Heart right ventricle (tissue), 16 donors: Measurements from ENCODE around the gene DHRS1. TPM values are rescaled to one million over a fixed set of nuclear protein-coding genes. Genes with fewer than 3 reads are reported as not detected.

Source experiments
- ATAC-seq, 8 donors: fragments of 200-7000 bp; cut with Tn5 transposase; one replicate each; pipeline ENCODE4 v1.9.1; 2020; ENCODE audit warnings: mild to moderate bottlenecking in 8 of 8, moderate library complexity in 8 of 8, moderate number of reproducible peaks in 1 of 8
- DNase-seq, 2 donors: peaks; one replicate each; pipeline ENCODE4 v3.0.0-alpha.2; 2020
- H3K27ac ChIP-seq, 10 donors: fragments of 200-600 bp; sonication (generic) in 2 of 10; one replicate each; pipeline versions ENCODE4 v1.5.0 to v1.8.0; 2020 to 2022; ENCODE audit warnings: mild to moderate bottlenecking in 3 of 10
- H3K27me3 ChIP-seq, 7 donors: fragments of 200-600 bp; one replicate each; pipeline ENCODE4 v1.8.0; 2021 to 2022; ENCODE audit warnings: mild to moderate bottlenecking in 2 of 7
- H3K36me3 ChIP-seq, 9 donors: fragments of 200-600 bp; sonication (generic) in 1 of 9; one replicate each; pipeline versions ENCODE4 v1.5.0 to v1.8.0; 2020 to 2022; ENCODE audit warnings: mild to moderate bottlenecking in 2 of 9
- H3K4me1 ChIP-seq, 9 donors: fragments of 200-600 bp; sonication (generic) in 1 of 9; one replicate each; pipeline versions ENCODE4 v1.5.0 to v1.8.0; 2020 to 2022; ENCODE audit warnings: mild to moderate bottlenecking in 4 of 9
- H3K4me3 ChIP-seq, 10 donors: fragments of 200-600 bp; sonication (generic) in 2 of 10; one replicate each; pipeline versions ENCODE4 v1.5.0 to v1.8.0; 2020 to 2022; ENCODE audit warnings: mild to moderate bottlenecking in 7 of 10, moderate library complexity in 2 of 10
- H3K9me3 ChIP-seq, 11 donors: fragments of 200-600 bp in 10 of 11; sonication (generic) in 2 of 11; one replicate each; pipeline versions ENCODE4 v1.5.0 to v1.8.0; 2013 to 2022; ENCODE audit warnings: mild to moderate bottlenecking in 2 of 11, control low read depth in 1 of 11, moderate library complexity in 1 of 11
- WGBS, 2 donors: extraction: QIAGEN DNeasy Blood & Tissue Kit; methylation state at CpG; one replicate each; pipeline ENCODE4 v1.1.7; 2013; ENCODE audit warnings: inconsistent platforms in 1 of 2; 5-methylcytosine and 5-hydroxymethylcytosine counted together
- intact Hi-C, 10 donors: fragments of 100-400 bp; cut with DNase I; formaldehyde crosslinking; loops; one replicate each; pipeline versions ENCODE4 v1.11.1 to v1.14.2; 2022
- polyA plus RNA-seq, 2 donors: library from polyadenylated mRNA; stranded (reverse); fragments of 200-250 nt; gene quantifications; one replicate each; pipeline ENCODE4 v1.2.3, GENCODE V29; 2013
- total RNA-seq, 10 donors: library from RNA; stranded (reverse); fragmentation: NEBNext Ultra II Directional in 3 of 10; extraction: Animal tissue kit (Norgen Biotek cat#: 25700) in 3 of 10; gene quantifications; one replicate each; pipeline versions ENCODE4 v1.2.1 to v1.2.4, GENCODE V29; 2021 to 2023
- TF ChIP-seq, protein P1 (sequence below), 9 donors: fragments of 200-600 bp; sonication (generic) in 2 of 9; IDR thresholded peaks; one replicate each; pipeline versions ENCODE4 v1.5.0 to v1.8.0; 2021 to 2022; ENCODE audit warnings: antibody characterized with exemption in 9 of 9, mild to moderate bottlenecking in 5 of 9, moderate library complexity in 1 of 9
- donor health status: Arrhythmogenic right ventricular cardiomyopathy.
- donor health status: ischemic (EF 13 %, LVEDD 7.1; RV severe dilation, severe dysfunction).
- donor health status: healthy with polysubstance abuse.
- donor health status: DM: no; HTN: yes; CAD: no.
- donor health status: DM: no; HTN: no; CAD: no.
- donor health status: ischemic (EF 25% LVEDD 6.9; RV normal size, moderate dysfunction).
- donor health status: ischemic (EF 25% LVEDD 5.7; RV mildly dilated, moderate dysfunction).
- donor health status: healthy.
- donor health status: DM: yes; HTN: yes; CAD: no.
- donor health status: Ischemic cardiomyopathy.
- donor health status: ischemic (EF 35%, LVEDD 5.7; RV mildly dilated, moderate dysfunction).
- donor health status: nonischemic (EF 11% LVEDD 7.7; RV severe dilation, severe dysfunction).
- donor health status: DM: yes; HTN: yes; CAD: no.
- donor health status: PGD.
- donor health status: ischemic (EF 29% LVEDD 5.4; RV normal size, mild dysfunction).
- donor health status: nonischemic (EF 23%, LVEDD 6.1; RV moderate dilation, normal function).

The DHRS1 gene
- total and polyA plus RNA-seq, 12 donors, result 6.9 to 11.6 (median 9.0) TPM

- no peak for DNase-seq
- intact Hi-C loops, result loop anchor here in 1 of 10 donors (5.0 kb wide), 1 partner anchor 298 kb away; no protein-coding TSS in a partner anchor
- peaks cover 14 to 77% (median 60%) of the 10 kb centered on the region in 9 donors for H3K4me1 ChIP-seq
- H3K27ac ChIP-seq, result peak overlapping the region; percentile 69 to 96 (median 86)
- WGBS, 2 donors, result 37 to 45% methylated on average over 5 of the region's 5 CpGs
- peaks cover 0 to 27% (median 14%) of the 10 kb centered on the region in 9 donors for H3K36me3 ChIP-seq
- ATAC-seq, result peak in 1 of 8 donors; percentile 4
- TF ChIP-seq, protein P1, sequence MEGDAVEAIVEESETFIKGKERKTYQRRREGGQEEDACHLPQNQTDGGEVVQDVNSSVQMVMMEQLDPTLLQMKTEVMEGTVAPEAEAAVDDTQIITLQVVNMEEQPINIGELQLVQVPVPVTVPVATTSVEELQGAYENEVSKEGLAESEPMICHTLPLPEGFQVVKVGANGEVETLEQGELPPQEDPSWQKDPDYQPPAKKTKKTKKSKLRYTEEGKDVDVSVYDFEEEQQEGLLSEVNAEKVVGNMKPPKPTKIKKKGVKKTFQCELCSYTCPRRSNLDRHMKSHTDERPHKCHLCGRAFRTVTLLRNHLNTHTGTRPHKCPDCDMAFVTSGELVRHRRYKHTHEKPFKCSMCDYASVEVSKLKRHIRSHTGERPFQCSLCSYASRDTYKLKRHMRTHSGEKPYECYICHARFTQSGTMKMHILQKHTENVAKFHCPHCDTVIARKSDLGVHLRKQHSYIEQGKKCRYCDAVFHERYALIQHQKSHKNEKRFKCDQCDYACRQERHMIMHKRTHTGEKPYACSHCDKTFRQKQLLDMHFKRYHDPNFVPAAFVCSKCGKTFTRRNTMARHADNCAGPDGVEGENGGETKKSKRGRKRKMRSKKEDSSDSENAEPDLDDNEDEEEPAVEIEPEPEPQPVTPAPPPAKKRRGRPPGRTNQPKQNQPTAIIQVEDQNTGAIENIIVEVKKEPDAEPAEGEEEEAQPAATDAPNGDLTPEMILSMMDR (IDR thresholded peaks at IDR 0.05), result no peak
- H3K27me3 ChIP-seq, result no peaks in the 10 kb centered on the region
- no peaks in the 10 kb centered on the region for H3K9me3 ChIP-seq
- H3K4me3 ChIP-seq, result peak overlapping the region; percentile 45 to 71 (median 62)
These were observed 10.7 kb upstream of the DHRS1 start for GRCh38 chr14:24310265-24310645.

DNA sequence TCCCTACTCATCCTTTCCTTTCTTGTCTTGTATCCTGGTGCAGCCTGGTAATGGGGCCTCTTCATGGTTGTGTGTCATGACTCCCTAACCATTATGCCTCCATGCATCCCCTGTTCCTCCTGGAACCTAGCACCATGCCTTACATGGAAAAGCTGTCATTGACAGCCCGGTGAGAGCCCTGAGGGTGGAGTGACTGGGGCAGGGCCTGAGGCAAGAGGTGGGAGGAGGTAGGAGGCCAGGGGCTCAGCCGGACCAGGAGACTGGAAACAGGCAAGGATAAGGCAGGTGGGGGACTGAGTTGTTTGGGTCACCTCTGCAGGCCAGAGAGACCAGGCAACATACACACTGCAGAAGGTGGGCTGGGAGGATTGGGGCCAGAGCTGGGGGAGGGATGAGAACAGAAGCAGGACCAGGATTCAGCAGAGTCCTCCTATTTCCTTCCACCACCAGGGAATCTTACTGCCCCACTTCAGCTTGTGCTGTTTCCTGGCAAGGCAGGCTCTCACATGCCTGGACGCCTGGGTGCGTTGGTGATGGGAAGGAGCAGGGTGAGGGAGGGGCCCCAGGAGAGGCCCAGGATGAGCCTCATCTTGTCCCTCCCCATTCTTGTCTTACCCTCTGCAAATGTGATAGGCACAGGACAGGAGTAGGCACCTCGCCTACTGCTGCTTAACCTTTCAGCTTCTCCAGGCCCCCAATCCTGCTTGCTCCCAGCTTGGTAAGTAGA, 10.1 kb upstream of the DHRS1 start, which contains the start of gene LTB4R2:
Gene LTB4R2, plus strand, starts transcription at position 603 of the 727 bp plus-strand sequence. CDS start 525 bp downstream, outside the sequence.
- DNase-seq (no peak), ATAC-seq (no peak)
- H3K4me1 ChIP-seq, result peaks cover 13 to 71% (median 55%) of the 10 kb centered on the region in 9 donors
- TF ChIP-seq, protein P1 (IDR thresholded peaks at IDR 0.05), result no peak
- no peaks in the 10 kb centered on the region for H3K9me3 ChIP-seq
- H3K27me3 ChIP-seq, result no peaks in the 10 kb centered on the region
- H3K27ac ChIP-seq, result peak within 1 kb of the TSS; percentile 69 to 96 (median 86)
- intact Hi-C loops, result loop anchor here in 1 of 10 donors (5.0 kb wide), 1 partner anchor 297 kb away; no protein-coding TSS in a partner anchor
- 69 to 80% methylated on average over 5 of the region's 5 CpGs for WGBS, 2 donors
- peaks cover 0 to 33% (median 19%) of the 10 kb centered on the region in 9 donors for H3K36me3 ChIP-seq
- H3K4me3 ChIP-seq, result peak within 1 kb of the TSS; percentile 45 to 71 (median 62)

GRCh38 chr14:24308342-24309124, 9.0 kb upstream of the DHRS1 start:
- Histone ChIP-seq H3K36me3 (peaks cover 0 to 44% (median 28%) of the 10 kb centered on the region in 9 donors), H3K4me1 (peaks cover 11 to 60% (median 44%) of the 10 kb centered on the region in 9 donors), H3K27ac (no peak overlapping the region), H3K4me3 (no peak overlapping the region), H3K9me3 (no peaks in the 10 kb centered on the region), H3K27me3 (no peaks in the 10 kb centered on the region)
- 84 to 86% methylated on average over 7 of the region's 7 CpGs for WGBS, 2 donors
- intact Hi-C loops, result no loop called here
- TF ChIP-seq, protein P1 (IDR thresholded peaks at IDR 0.05), result peak in 4 of 9 donors; percentile 3 to 49 (median 16)
- DNase-seq (no peak), ATAC-seq (no peak)
